Measurements from ENCODE around the gene FAF1.

DNA sequence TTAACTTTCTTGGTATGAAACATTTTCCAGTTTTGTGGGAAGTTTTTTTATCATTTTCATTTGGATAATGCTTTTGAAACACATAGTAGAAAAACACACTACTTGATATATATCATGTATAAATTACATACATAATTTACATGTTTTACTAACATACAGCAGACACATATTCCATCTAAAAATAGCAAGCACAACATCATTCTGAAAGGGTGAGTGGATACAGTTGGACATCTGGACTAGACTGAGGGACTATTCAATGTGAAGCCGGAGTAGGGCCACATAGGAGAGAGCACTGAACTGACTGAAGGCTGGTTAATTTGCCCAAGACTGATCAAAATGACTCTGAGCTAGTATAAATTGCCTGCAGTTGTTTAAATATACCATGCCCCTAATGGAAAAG, 21.7 kb upstream of the FAF1 start:
- TF ChIP-seq CTCF (IDR thresholded peaks at IDR 0.05; ENCODE audit: low read depth, low read length) (no peak), EZH2phosphoT487 (IDR thresholded peaks at IDR 0.05; ENCODE audit: low read depth) (no peak)

Data from OCI-LY3 (cell line).